Measurements from ENCODE around the gene ALDH4A1.

DNA sequence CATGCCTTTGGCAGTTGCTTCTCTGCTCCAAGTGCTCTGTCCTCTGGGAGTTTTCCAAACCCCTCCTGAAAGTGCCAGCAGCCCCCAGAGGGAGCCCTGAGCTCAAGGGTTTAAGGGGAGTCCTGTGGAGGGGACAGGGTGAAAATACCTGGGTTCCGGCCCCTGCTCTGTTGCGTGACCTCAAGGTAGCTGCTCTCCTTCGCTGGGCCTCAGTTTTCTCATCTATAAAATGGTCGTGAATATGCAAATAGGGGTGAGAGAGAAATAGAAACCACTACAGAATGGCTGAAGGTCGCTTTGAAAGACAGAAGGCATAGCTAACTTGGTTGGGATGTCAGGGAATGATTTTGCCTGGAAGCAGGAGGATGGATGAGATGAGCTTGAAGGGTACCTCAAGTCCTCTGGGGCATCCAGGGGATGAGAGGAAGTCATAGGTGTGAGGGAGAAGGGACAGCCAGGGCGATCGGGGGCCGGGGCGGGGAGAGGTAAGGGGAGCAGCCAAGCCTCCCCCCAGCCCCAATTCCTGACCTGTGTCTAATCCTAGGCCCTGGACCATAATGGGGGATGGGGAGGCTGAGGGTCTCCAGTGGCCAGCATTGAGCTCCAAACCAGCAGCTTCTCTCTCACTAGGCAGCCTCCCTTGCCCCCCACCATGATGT lies 41.7 kb upstream of the ALDH4A1 start:
- TF ChIP-seq BHLHE40 (IDR thresholded peaks at IDR 0.05; ENCODE audit: low read length) (no peak), NFE2 (IDR thresholded peaks at IDR 0.05; ENCODE audit: low read depth) (no peak), CEBPG (CRISPR knock-in tag; IDR thresholded peaks at IDR 0.05) (no peak), CEBPG (tag; conservative IDR thresholded peaks at IDR 0.05 in 1 of 2, IDR thresholded peaks at IDR 0.05 in 1 of 2) (no peak), ATF6 (CRISPR knock-in tag; IDR thresholded peaks at IDR 0.05) (no peak), NFRKB (IDR thresholded peaks at IDR 0.05; ENCODE audit: low read depth) (no peak), HDAC1 (IDR thresholded peaks at IDR 0.05) (no peak), ZNF224 (CRISPR knock-in tag; IDR thresholded peaks at IDR 0.05) (no peak), KAT7 (CRISPR knock-in tag; IDR thresholded peaks at IDR 0.05; ENCODE audit: borderline replicate concordance) (no peak)
- TF ChIP-seq, protein P1, sequence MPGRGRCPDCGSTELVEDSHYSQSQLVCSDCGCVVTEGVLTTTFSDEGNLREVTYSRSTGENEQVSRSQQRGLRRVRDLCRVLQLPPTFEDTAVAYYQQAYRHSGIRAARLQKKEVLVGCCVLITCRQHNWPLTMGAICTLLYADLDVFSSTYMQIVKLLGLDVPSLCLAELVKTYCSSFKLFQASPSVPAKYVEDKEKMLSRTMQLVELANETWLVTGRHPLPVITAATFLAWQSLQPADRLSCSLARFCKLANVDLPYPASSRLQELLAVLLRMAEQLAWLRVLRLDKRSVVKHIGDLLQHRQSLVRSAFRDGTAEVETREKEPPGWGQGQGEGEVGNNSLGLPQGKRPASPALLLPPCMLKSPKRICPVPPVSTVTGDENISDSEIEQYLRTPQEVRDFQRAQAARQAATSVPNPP (IDR thresholded peaks at IDR 0.05; ENCODE audit: borderline replicate concordance, insufficient read depth, insufficient read length): no peak
- TF ChIP-seq, protein P2, sequence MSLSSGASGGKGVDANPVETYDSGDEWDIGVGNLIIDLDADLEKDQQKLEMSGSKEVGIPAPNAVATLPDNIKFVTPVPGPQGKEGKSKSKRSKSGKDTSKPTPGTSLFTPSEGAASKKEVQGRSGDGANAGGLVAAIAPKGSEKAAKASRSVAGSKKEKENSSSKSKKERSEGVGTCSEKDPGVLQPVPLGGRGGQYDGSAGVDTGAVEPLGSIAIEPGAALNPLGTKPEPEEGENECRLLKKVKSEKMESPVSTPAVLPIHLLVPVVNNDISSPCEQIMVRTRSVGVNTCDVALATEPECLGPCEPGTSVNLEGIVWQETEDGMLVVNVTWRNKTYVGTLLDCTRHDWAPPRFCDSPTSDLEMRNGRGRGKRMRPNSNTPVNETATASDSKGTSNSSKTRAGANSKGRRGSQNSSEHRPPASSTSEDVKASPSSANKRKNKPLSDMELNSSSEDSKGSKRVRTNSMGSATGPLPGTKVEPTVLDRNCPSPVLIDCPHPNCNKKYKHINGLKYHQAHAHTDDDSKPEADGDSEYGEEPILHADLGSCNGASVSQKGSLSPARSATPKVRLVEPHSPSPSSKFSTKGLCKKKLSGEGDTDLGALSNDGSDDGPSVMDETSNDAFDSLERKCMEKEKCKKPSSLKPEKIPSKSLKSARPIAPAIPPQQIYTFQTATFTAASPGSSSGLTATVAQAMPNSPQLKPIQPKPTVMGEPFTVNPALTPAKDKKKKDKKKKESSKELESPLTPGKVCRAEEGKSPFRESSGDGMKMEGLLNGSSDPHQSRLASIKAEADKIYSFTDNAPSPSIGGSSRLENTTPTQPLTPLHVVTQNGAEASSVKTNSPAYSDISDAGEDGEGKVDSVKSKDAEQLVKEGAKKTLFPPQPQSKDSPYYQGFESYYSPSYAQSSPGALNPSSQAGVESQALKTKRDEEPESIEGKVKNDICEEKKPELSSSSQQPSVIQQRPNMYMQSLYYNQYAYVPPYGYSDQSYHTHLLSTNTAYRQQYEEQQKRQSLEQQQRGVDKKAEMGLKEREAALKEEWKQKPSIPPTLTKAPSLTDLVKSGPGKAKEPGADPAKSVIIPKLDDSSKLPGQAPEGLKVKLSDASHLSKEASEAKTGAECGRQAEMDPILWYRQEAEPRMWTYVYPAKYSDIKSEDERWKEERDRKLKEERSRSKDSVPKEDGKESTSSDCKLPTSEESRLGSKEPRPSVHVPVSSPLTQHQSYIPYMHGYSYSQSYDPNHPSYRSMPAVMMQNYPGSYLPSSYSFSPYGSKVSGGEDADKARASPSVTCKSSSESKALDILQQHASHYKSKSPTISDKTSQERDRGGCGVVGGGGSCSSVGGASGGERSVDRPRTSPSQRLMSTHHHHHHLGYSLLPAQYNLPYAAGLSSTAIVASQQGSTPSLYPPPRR (CRISPR knock-in tag; IDR thresholded peaks at IDR 0.05; ENCODE audit: borderline replicate concordance): no peak
